Gastroesophageal sphincter (tissue), 4 donors: ENCODE measurements around the gene DQX1. TPM values are rescaled to one million over a fixed set of nuclear protein-coding genes. Genes with fewer than 3 reads are reported as not detected.

Source experiments
- ATAC-seq: fragments of 150-250 bp; one replicate; pipeline ENCODE4 v1.9.1; 2016; ENCODE audit warnings: mild to moderate bottlenecking, moderate library complexity
- H3K27ac ChIP-seq, 4 donors: fragments of 200-600 bp; sonication (generic) in 3 of 4; 1 replicate in 3 of 4; 2 replicates in 1 of 4; pipeline ENCODE4 v1.5.1; 2016 to 2019
- H3K27me3 ChIP-seq: fragments of 200-600 bp; sonication (generic); one replicate; pipeline ENCODE4 v1.5.1; 2019
- H3K36me3 ChIP-seq, 2 donors: fragments of 200-600 bp; sonication (generic); one replicate each; pipeline ENCODE4 v1.5.1; 2019; ENCODE audit warnings: control low read depth in 1 of 2
- H3K4me1 ChIP-seq, 3 donors: fragments of 200-600 bp; sonication (generic); 1 replicate in 2 of 3; 2 replicates in 1 of 3; pipeline ENCODE4 v1.5.1; 2016 to 2019; ENCODE audit warnings: control low read depth in 2 of 3
- H3K4me3 ChIP-seq, 2 donors: fragments of 200-600 bp; sonication (generic); one replicate each; pipeline ENCODE4 v1.5.1; 2019; ENCODE audit warnings: mild to moderate bottlenecking in 1 of 2, moderate library complexity in 1 of 2
- H3K9me3 ChIP-seq, 3 donors: fragments of 200-600 bp; sonication (generic); one replicate each; pipeline ENCODE4 v1.5.1; 2017 to 2019; ENCODE audit warnings: control low read depth in 2 of 3
- EP300 ChIP-seq: sonication (generic); formaldehyde crosslinking; IDR thresholded peaks from one replicate; pipeline ENCODE4 v1.6.1; 2017; ENCODE audit warnings: antibody characterized with exemption, mild to moderate bottlenecking
- POLR2A ChIP-seq, 2 donors: fragments of 450-650 bp; IDR thresholded peaks; one replicate each; pipeline ENCODE4 v1.6.1; 2017; ENCODE audit warnings: antibody characterized with exemption in 2 of 2, mild to moderate bottlenecking in 2 of 2, moderate library complexity in 1 of 2
- POLR2AphosphoS5 ChIP-seq: sonication (generic); formaldehyde crosslinking; IDR thresholded peaks from one replicate; pipeline ENCODE4 v1.6.1; 2017; ENCODE audit warnings: antibody characterized with exemption
- WGBS, 2 donors: methylation state at CpG; one replicate each; pipeline ENCODE4 v1.1.5; 2018; ENCODE audit warnings: low coverage in 1 of 2; 5-methylcytosine and 5-hydroxymethylcytosine counted together
- total RNA-seq, 4 donors: library from RNA; depleted of rRNA; stranded (reverse); fragments of >200 nt; gene quantifications; one replicate each; pipeline ENCODE4 v1.1.0, GENCODE V29; 2016
- TF ChIP-seq, protein P1 (sequence below), 4 experiments: fragments of 200-600 bp in 2 of 4; fragments of 450-650 bp in 2 of 4; sonication (generic) in 1 of 4; IDR thresholded peaks; one replicate each; pipeline ENCODE4 v1.5.1; 2017 to 2019; ENCODE audit warnings: antibody characterized with exemption in 4 of 4, mild to moderate bottlenecking in 2 of 4, moderate library complexity in 2 of 4

The DQX1 gene
- total RNA-seq, 4 donors from 2014 or later = not detected

DNA sequence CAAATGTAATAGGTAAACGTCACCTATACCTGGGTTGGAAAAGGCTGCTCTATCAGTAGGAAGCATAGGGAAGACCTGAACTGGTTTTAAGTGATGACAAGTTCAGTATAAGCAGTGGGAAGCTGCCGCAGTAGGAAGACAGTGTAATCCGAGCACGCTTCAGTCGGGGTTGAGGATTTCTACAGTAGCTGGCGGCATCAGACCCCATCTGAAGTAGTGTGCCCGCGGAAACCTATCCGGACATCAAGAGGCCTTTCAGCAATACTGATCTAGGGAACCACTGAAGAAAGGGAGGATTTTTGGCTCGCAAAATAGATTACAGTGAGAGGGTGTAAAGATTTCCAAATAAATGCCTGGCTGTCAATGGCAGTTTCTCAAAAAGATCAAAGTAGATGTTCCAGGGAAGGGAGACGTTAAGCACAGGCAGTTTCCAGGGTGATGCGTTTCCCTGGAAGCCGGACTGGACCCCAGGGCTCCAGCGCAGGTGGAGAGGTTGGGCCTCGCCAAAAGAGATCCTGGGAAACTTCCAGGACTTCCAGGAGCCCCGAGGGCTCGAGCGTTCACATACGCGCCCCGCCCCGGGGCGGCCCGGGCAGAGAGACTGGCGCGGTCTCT, 22.4 kb upstream of the DQX1 start:
- no peak for TF ChIP-seq POLR2A (IDR thresholded peaks at IDR 0.05)
- TF ChIP-seq POLR2AphosphoS5 = no peak
- no peak for TF ChIP-seq EP300
- TF ChIP-seq, protein P1, sequence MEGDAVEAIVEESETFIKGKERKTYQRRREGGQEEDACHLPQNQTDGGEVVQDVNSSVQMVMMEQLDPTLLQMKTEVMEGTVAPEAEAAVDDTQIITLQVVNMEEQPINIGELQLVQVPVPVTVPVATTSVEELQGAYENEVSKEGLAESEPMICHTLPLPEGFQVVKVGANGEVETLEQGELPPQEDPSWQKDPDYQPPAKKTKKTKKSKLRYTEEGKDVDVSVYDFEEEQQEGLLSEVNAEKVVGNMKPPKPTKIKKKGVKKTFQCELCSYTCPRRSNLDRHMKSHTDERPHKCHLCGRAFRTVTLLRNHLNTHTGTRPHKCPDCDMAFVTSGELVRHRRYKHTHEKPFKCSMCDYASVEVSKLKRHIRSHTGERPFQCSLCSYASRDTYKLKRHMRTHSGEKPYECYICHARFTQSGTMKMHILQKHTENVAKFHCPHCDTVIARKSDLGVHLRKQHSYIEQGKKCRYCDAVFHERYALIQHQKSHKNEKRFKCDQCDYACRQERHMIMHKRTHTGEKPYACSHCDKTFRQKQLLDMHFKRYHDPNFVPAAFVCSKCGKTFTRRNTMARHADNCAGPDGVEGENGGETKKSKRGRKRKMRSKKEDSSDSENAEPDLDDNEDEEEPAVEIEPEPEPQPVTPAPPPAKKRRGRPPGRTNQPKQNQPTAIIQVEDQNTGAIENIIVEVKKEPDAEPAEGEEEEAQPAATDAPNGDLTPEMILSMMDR (IDR thresholded peaks at IDR 0.05) = no peak
- peak overlapping the region; percentile 10 to 85 (median 78) for H3K27ac ChIP-seq
- peak; percentile 28 for ATAC-seq

DNA sequence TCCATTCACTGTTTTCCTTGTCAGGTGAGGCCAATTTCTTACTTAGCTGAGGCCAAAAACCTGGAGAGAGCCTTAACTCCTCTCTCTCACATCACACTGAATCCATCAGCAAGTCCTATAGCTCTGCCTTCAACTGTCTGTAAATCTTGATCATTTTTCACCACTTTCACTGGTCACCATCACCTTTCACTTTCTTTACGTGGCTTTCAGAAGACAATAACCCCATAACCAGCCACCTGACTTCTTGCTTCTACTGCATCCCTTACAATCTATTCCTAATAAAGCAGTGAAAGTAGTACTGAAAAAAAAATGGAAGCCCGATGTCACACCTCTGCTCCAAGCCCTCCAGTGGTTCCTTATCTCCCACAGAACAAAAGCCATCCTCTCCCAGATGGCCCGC, 20.0 kb upstream of the DQX1 start:
- Histone ChIP-seq H3K4me1 (peaks cover 0 to 29% (median 5%) of the 10 kb centered on the region in 3 donors), H3K9me3 (no peaks in the 10 kb centered on the region), H3K4me3 (no peak overlapping the region), H3K27ac (no peak overlapping the region), H3K36me3 (no peaks in the 10 kb centered on the region), H3K27me3 (no peaks in the 10 kb centered on the region)
- TF ChIP-seq POLR2A (IDR thresholded peaks at IDR 0.05) = no peak
- no peak for TF ChIP-seq EP300
- TF ChIP-seq POLR2AphosphoS5 = no peak
- TF ChIP-seq, protein P1 (IDR thresholded peaks at IDR 0.05) = no peak
- WGBS, 2 donors = 73 to 93% methylated on average over 3 of the region's 3 CpGs
- ATAC-seq = no peak

More for the DNA sequence above, 22.4 kb upstream of the DQX1 start:
- Histone ChIP-seq H3K36me3 (no peaks in the 10 kb centered on the region), H3K9me3 (no peaks in the 10 kb centered on the region), H3K4me1 (peaks cover 0 to 35% (median 7%) of the 10 kb centered on the region in 3 donors), H3K27me3 (no peaks in the 10 kb centered on the region), H3K4me3 (peak overlapping the region; percentile 21 to 69)
- 10 to 28% methylated on average over 14 to 16 of the region's 26 CpGs for WGBS, 2 donors

DNA sequence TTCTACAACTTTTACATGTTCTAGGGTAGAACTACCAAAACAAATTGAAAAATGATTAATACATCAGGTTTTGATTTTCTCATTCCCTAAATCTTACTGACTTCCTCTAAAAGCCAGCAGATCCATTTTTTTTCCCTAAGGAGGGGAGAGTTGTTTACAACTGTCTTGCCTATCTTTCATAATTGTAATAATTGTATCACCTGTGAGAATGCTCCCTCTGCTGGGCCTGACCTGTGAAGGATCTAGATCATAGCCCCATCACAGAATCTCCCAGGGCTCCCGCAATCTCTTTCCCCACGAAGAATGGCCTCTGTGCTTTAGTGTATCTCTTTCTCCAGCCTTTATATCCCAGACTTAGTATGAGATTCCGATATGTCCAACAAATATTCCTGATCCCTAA, 18.6 kb upstream of the DQX1 start:
- peaks cover 1% of the 10 kb centered on the region for H3K27me3 ChIP-seq
- no peak for ATAC-seq
- TF ChIP-seq POLR2AphosphoS5 = no peak
- TF ChIP-seq, protein P1 (IDR thresholded peaks at IDR 0.05) = no peak
- TF ChIP-seq POLR2A (IDR thresholded peaks at IDR 0.05) = no peak
- no peak for TF ChIP-seq EP300
- H3K9me3 ChIP-seq = no peaks in the 10 kb centered on the region
- H3K27ac ChIP-seq = no peak overlapping the region
- WGBS, 2 donors = 89 to 100% methylated on average over 1 to 3 of the region's 3 CpGs
- no peak overlapping the region for H3K4me3 ChIP-seq
- no peaks in the 10 kb centered on the region for H3K36me3 ChIP-seq
- peaks cover 0 to 16% (median 6%) of the 10 kb centered on the region in 3 donors for H3K4me1 ChIP-seq

DNA sequence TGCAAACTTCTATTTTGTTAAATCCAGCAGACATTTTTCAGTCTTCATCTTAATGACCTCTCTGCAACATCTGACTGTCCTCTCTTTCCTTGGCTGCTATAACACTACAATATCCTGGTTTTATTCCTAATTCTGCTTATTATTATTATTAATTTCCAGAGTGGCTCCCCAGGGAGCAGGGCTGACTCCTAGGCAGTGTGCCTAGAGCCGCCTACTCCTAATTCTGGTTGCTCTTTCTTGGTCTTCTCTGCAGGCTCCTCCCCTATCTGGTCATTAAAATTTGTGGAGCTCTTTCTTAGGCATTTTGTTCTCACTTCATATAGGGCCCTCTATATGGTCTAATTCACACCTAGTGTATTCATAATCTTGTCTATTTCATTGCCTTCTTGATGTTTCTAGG, 16.9 kb upstream of the DQX1 start:
- no peak overlapping the region for H3K4me3 ChIP-seq
- no peak overlapping the region for H3K27ac ChIP-seq
- no peaks in the 10 kb centered on the region for H3K36me3 ChIP-seq
- no peaks in the 10 kb centered on the region for H3K9me3 ChIP-seq
- peaks cover 9% of the 10 kb centered on the region for H3K27me3 ChIP-seq
- TF ChIP-seq EP300 (no peak), POLR2A (IDR thresholded peaks at IDR 0.05) (no peak), POLR2AphosphoS5 (no peak)
- TF ChIP-seq, protein P1 (IDR thresholded peaks at IDR 0.05) = no peak
- WGBS, 2 donors = 67 to 80% methylated on average over 1 of the region's 1 CpG
- peaks cover 0 to 2% (median under 1%) of the 10 kb centered on the region in 3 donors for H3K4me1 ChIP-seq
- no peak for ATAC-seq

DNA sequence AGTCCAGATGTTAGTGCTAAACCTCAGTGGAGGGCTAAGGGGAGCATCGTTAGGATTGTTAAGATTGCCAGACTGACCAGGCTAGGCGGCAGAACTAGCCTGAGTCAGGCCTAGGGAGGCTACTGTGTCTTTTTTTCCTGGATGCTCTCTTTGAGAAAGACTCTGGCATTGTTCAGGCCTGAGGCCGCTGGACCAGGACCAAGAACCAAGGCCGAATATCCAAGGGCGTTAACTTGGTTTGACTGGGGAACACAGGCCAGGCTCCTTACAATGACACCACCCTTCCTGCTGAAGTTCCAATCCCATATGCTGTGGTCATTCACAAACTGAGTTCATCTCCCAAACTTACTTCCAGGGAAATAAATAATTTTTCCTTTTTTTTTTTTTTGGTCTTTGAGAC, 14.3 kb upstream of the DQX1 start:
- peaks cover 9% of the 10 kb centered on the region for H3K27me3 ChIP-seq
- peak overlapping the region in 2 of 4 donors; percentile 42 to 46 for H3K27ac ChIP-seq
- peaks cover 0 to 2% (median 0%) of the 10 kb centered on the region in 3 donors for H3K4me1 ChIP-seq
- no peak overlapping the region for H3K4me3 ChIP-seq
- WGBS, 2 donors = 50% methylated on average over 2 of the region's 5 CpGs; no CpG with 5 or more reads in 1 of the 2 donors
- no peaks in the 10 kb centered on the region for H3K9me3 ChIP-seq
- no peaks in the 10 kb centered on the region for H3K36me3 ChIP-seq
- TF ChIP-seq, protein P1 (IDR thresholded peaks at IDR 0.05) = no peak
- TF ChIP-seq POLR2AphosphoS5 = no peak
- no peak for TF ChIP-seq POLR2A (IDR thresholded peaks at IDR 0.05)
- no peak for TF ChIP-seq EP300
- peak; percentile 81 for ATAC-seq
